ENCODE measurements around the gene PAMR1. TPM values are rescaled to one million over a fixed set of nuclear protein-coding genes. Genes with fewer than 3 reads are reported as not detected.

The PAMR1 gene
- total and polyA plus RNA-seq, 10 of the 15 experiments (the other 5 are each of a cell fraction or from before 2014, with no cell fraction given) = 0.04 TPM; not detected in 9

DNA sequence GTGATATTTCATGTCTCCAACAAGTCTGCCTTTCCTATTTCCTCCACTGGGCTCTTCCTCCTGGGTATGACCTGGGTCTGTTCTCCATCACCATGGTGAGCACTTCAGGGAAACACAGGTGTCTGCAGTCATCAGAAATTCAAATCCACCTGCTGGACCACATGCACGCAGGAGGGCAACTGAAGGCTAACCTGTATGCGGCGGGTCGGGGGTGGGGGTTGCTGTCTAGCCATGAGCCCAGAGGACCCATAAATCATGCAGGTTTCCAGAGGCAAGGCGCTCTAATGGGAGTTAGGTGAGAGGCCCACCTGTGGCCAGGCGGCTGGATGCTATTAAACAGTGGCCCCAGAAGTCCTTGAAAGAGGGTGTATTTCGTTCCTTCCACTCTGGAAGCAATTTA lies 11.1 kb upstream of the PAMR1 start:
- Histone ChIP-seq H3K36me3 (ENCODE audit: control insufficient read depth in 2 of 2, insufficient read depth in 2 of 2, low read length in 1 of 2) (no peaks in the 10 kb centered on the region), H3K4me1 (ENCODE audit: control insufficient read depth, insufficient read depth, low read length) (no peaks in the 10 kb centered on the region), H3K9ac (ENCODE audit: control insufficient read depth, insufficient read depth, low read length) (no peak overlapping the region), H3K27ac (ENCODE audit: control insufficient read depth, insufficient read depth) (no peak overlapping the region), H3K79me2 (ENCODE audit: control insufficient read depth, insufficient read depth, low read length) (no peaks in the 10 kb centered on the region), H4K20me1 (ENCODE audit: control insufficient read depth, insufficient read depth) (no peaks in the 10 kb centered on the region; the same call in 1 of the 2 replicates), H3K9me3 (replicated peaks; ENCODE audit: control insufficient read depth, insufficient read depth, low read length) (no peaks in the 10 kb centered on the region), H3K4me3 (no peak overlapping the region), H2AFZ (ENCODE audit: control insufficient read depth, low read depth, low read length) (no peak overlapping the region), H3K27me3 (replicated peaks in 1 of 2; ENCODE audit: control insufficient read depth in 2 of 2, insufficient read depth in 2 of 2, low read length in 1 of 2) (peaks cover 0 to 4% of the 10 kb centered on the region in 2 experiments; a peak in 3 of 4 replicates), H3K4me2 (ENCODE audit: control insufficient read depth, insufficient read depth) (no peak overlapping the region)
- ChIA-PET SMC1A (ENCODE audit: uncharacterized antibody, unreplicated experiment) (interaction anchor here (1.1 kb wide), 1 partner anchor 12 kb away, joined by 3 read pairs; no protein-coding TSS in a partner anchor), CTCF (no interaction called here), RAD21 (ENCODE audit: unreplicated experiment) (no interaction called here), POLR2A (no interaction called here)
- 25% methylated on average over 7 of the region's 7 CpGs for WGBS (ENCODE audit: insufficient coverage, insufficient replicate concordance, low lambda C conversion rate, missing lambda C conversion rate)
- in situ Hi-C loops (cut with MboI) (no loop called here), intact Hi-C loops (cut with micrococcal nuclease; ENCODE audit: unreplicated experiment) (no loop called here)
- BruUV-seq (replicated peaks) = no TSS peak
- no peak for ATAC-seq
- no peak for FAIRE-seq
- DNase-seq (ENCODE audit: low read depth, low spot score) = no peak
- TF ChIP-seq ZNF384 (IDR thresholded peaks at IDR 0.05; ENCODE audit: borderline replicate concordance, low read depth, low read length) = no peak
- TF ChIP-seq MYB (IDR thresholded peaks at IDR 0.05; ENCODE audit: borderline replicate concordance, low read depth, low read length) = no peak
- TF ChIP-seq RUNX3 (IDR thresholded peaks at IDR 0.05; ENCODE audit: low read length) = no peak
- no peak for TF ChIP-seq SRF (IDR thresholded peaks at IDR 0.05; ENCODE audit: low read depth in 2 of 2, low read length in 2 of 2)
- TF ChIP-seq NFYA (IDR thresholded peaks at IDR 0.05; ENCODE audit: borderline replicate concordance, low read depth, low read length) = no peak
- no peak for TF ChIP-seq TAF1 (IDR thresholded peaks at IDR 0.05; ENCODE audit: borderline replicate concordance, low read depth, low read length)

- ChIA-PET SMC1A (ENCODE audit: uncharacterized antibody, unreplicated experiment) (no interaction called here), CTCF (no interaction called here), POLR2A (no interaction called here), RAD21 (ENCODE audit: unreplicated experiment) (no interaction called here)
- in situ Hi-C loops (cut with MboI) (no loop called here), intact Hi-C loops (cut with micrococcal nuclease; ENCODE audit: unreplicated experiment) (no loop called here)
- Histone ChIP-seq H3K4me1 (ENCODE audit: control insufficient read depth, insufficient read depth, low read length) (no peaks in the 10 kb centered on the region), H3K9ac (ENCODE audit: control insufficient read depth, insufficient read depth, low read length) (no peak overlapping the region), H3K4me2 (ENCODE audit: control insufficient read depth, insufficient read depth) (no peak overlapping the region), H3K27ac (ENCODE audit: control insufficient read depth, insufficient read depth) (no peak overlapping the region), H3K9me3 (replicated peaks; ENCODE audit: control insufficient read depth, insufficient read depth, low read length) (no peaks in the 10 kb centered on the region), H3K36me3 (ENCODE audit: control insufficient read depth in 2 of 2, insufficient read depth in 2 of 2, low read length in 1 of 2) (no peaks in the 10 kb centered on the region), H3K27me3 (replicated peaks in 1 of 2; ENCODE audit: control insufficient read depth in 2 of 2, insufficient read depth in 2 of 2, low read length in 1 of 2) (no peaks in the 10 kb centered on the region; a peak in 2 of 4 replicates), H2AFZ (ENCODE audit: control insufficient read depth, low read depth, low read length) (no peak overlapping the region), H4K20me1 (ENCODE audit: control insufficient read depth, insufficient read depth) (no peaks in the 10 kb centered on the region; the same call in 1 of the 2 replicates), H3K4me3 (no peak overlapping the region), H3K79me2 (ENCODE audit: control insufficient read depth, insufficient read depth, low read length) (no peaks in the 10 kb centered on the region)
- no TSS peak for BruUV-seq (replicated peaks)
- WGBS (ENCODE audit: insufficient coverage, insufficient replicate concordance, low lambda C conversion rate, missing lambda C conversion rate) = 0% methylated on average over 1 of the region's 1 CpG
- FAIRE-seq = no peak
- DNase-seq (ENCODE audit: low read depth, low spot score) = no peak
- ATAC-seq = no peak
- no peak for TF ChIP-seq BMI1 (IDR thresholded peaks at IDR 0.05; ENCODE audit: borderline replicate concordance)
- TF ChIP-seq E2F8 (IDR thresholded peaks at IDR 0.05; ENCODE audit: low read depth, partially characterized antibody) = no peak
- no peak for TF ChIP-seq SUPT20H (IDR thresholded peaks at IDR 0.05; ENCODE audit: borderline replicate concordance, control insufficient read depth, low read depth, low read length)
- no peak for TF ChIP-seq SKIL (IDR thresholded peaks at IDR 0.05; ENCODE audit: low read depth, poor library complexity, severe bottlenecking)
Measured at GRCh38 chr11:35531246-35531645, 5.8 kb upstream of the PAMR1 start.
